Neutrophil (primary cell): ENCODE results near the gene SUSD3.

ENCODE experiments used
- H3K27ac ChIP-seq: fragments of 200-600 bp; sonication (generic); 2 replicates; pipeline ENCODE4 v1.5.1; 2016; ENCODE audit warnings: mild to moderate bottlenecking, moderate library complexity
- H3K27me3 ChIP-seq: fragments of 200-600 bp; sonication (generic); 2 replicates; pipeline ENCODE4 v1.6.0; 2016; ENCODE audit warnings: mild to moderate bottlenecking
- H3K36me3 ChIP-seq: fragments of 200-600 bp; sonication (generic); 2 replicates; pipeline ENCODE4 v1.5.1; 2017
- H3K4me1 ChIP-seq, 2 experiments: fragments of 200-600 bp in 1 of 2; sonication (generic) in 1 of 2; 1 replicate in 1 of 2; 2 replicates in 1 of 2; pipeline versions ENCODE4 v1.5.1 to v1.6.1; 2013 to 2016; ENCODE audit warnings: low read depth in 1 of 2, low read length in 1 of 2, mild to moderate bottlenecking in 1 of 2, moderate library complexity in 1 of 2; ENCODE audit not compliant: control insufficient read depth in 1 of 2, insufficient read depth in 1 of 2
- H3K4me3 ChIP-seq, 2 experiments: fragments of 200-600 bp in 1 of 2; sonication (generic) in 1 of 2; 1 replicate in 1 of 2; 2 replicates in 1 of 2; pipeline ENCODE4 v1.5.1; 2013 to 2016; ENCODE audit warnings: low read depth in 1 of 2, low read length in 1 of 2, mild to moderate bottlenecking in 1 of 2, moderate library complexity in 1 of 2
- H3K9me3 ChIP-seq: fragments of 200-600 bp; sonication (generic); 2 replicates; pipeline ENCODE4 v1.5.1; 2016
- TF ChIP-seq, protein P1 (sequence below): fragments of 200-600 bp; sonication (generic); IDR thresholded peaks from 2 replicates; pipeline ENCODE4 v1.5.1; 2016; ENCODE audit warnings: antibody characterized with exemption

SUSD3 gene

GRCh38 chr9:93045521-93045920, 13.0 kb upstream of the SUSD3 start:
- TF ChIP-seq, protein P1, sequence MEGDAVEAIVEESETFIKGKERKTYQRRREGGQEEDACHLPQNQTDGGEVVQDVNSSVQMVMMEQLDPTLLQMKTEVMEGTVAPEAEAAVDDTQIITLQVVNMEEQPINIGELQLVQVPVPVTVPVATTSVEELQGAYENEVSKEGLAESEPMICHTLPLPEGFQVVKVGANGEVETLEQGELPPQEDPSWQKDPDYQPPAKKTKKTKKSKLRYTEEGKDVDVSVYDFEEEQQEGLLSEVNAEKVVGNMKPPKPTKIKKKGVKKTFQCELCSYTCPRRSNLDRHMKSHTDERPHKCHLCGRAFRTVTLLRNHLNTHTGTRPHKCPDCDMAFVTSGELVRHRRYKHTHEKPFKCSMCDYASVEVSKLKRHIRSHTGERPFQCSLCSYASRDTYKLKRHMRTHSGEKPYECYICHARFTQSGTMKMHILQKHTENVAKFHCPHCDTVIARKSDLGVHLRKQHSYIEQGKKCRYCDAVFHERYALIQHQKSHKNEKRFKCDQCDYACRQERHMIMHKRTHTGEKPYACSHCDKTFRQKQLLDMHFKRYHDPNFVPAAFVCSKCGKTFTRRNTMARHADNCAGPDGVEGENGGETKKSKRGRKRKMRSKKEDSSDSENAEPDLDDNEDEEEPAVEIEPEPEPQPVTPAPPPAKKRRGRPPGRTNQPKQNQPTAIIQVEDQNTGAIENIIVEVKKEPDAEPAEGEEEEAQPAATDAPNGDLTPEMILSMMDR, result no peak
- H3K27ac ChIP-seq, result peak overlapping the region; percentile 95
- H3K36me3 ChIP-seq, result no peaks in the 10 kb centered on the region
- H3K4me3 ChIP-seq, result peak overlapping the region; percentile 12 to 33
- peaks cover 91 to 97% of the 10 kb centered on the region in 2 experiments for H3K4me1 ChIP-seq
- H3K27me3 ChIP-seq, result no peaks in the 10 kb centered on the region
- no peaks in the 10 kb centered on the region for H3K9me3 ChIP-seq

DNA sequence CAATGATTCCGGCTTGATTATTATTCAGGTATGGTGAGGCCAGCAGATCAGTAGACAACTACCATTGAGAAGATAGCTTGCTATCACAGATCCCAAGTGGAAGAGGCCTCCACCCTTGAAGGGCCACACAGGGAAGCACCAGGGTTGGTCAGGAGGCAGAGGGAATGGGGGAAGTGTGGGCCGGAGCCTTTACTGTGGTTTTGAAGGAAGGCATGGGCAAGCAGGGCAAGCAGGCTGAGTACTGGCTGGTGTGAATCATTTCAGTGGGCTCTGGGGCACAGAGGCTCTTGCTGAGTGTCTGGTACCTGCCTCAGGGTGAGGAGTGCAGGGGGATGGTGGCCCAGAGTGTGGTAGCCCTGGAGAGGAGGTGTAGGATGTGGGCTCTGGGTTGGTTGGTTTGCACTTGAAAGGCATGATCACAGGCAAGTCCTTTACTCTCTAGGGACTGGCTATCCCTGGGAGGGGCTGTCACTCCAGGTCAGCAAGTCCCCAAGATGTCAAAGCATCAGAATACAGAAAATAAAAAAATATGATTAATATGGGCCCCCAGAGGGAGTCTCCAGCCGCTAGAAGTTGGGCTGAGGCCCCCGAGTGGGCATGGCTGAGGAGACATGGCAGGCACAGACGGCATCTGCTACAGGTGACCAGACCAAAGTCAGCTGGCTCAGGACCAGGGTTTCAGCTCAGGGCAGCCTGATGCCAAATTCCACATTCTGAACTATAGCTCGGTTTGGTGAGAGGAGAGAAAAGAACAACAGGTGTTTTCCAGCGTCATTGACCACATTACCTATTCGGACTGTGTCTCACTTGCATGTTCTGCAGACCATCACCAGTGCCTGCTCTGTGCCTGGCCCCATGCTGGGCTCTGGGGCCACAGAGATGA, 9.7 kb upstream of the SUSD3 start:
- no peak overlapping the region for H3K4me3 ChIP-seq
- H3K27me3 ChIP-seq, result no peaks in the 10 kb centered on the region
- H3K27ac ChIP-seq, result no peak overlapping the region
- TF ChIP-seq, protein P1, result no peak
- H3K36me3 ChIP-seq, result no peaks in the 10 kb centered on the region
- H3K9me3 ChIP-seq, result no peaks in the 10 kb centered on the region
- peaks cover 68 to 83% of the 10 kb centered on the region in 2 experiments for H3K4me1 ChIP-seq

- TF ChIP-seq, protein P1, result no peak
- Histone ChIP-seq H3K36me3 (no peaks in the 10 kb centered on the region), H3K4me1 (peaks cover 68 to 83% of the 10 kb centered on the region in 2 experiments), H3K27ac (no peak overlapping the region), H3K27me3 (no peaks in the 10 kb centered on the region), H3K4me3 (no peak overlapping the region), H3K9me3 (no peaks in the 10 kb centered on the region)
Measured at GRCh38 chr9:93049491-93049890, 9.0 kb upstream of the SUSD3 start.

DNA sequence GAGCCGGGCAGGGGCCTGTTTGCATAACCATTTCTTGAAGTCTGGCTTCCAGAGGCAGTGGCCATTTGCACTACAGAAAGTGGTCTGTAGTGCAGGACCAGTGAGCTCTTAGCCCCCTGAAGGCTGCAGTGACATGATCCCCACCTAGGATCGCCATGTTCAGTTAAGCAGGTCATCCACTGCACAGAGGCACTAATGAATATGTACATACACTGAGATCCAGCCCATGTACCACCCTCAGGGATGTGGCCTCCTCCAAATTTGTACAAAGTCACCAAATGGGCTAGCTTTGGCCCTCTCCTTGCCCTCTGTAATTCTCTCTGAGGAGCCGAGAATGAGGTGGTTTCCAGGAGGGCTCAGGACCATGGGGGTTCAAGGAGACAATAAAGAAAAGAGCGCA, 8.3 kb upstream of the SUSD3 start:
- Histone ChIP-seq H3K4me1 (peaks cover 68 to 83% of the 10 kb centered on the region in 2 experiments), H3K36me3 (no peaks in the 10 kb centered on the region), H3K4me3 (no peak overlapping the region), H3K27ac (no peak overlapping the region), H3K9me3 (no peaks in the 10 kb centered on the region), H3K27me3 (no peaks in the 10 kb centered on the region)
- TF ChIP-seq, protein P1, result no peak

- H3K4me3 ChIP-seq, result no peak overlapping the region
- no peaks in the 10 kb centered on the region for H3K9me3 ChIP-seq
- peaks cover 66 to 81% of the 10 kb centered on the region in 2 experiments for H3K4me1 ChIP-seq
- H3K36me3 ChIP-seq, result no peaks in the 10 kb centered on the region
- no peak overlapping the region for H3K27ac ChIP-seq
- H3K27me3 ChIP-seq, result no peaks in the 10 kb centered on the region
- TF ChIP-seq, protein P1, result no peak
Measured at GRCh38 chr9:93051680-93052089, 6.8 kb upstream of the SUSD3 start.
